ENCODE data around the gene MINPP1. TPM values are rescaled to one million over a fixed set of nuclear protein-coding genes. Genes with fewer than 3 reads are reported as not detected.

Gene MINPP1
- total RNA-seq, 1 experiment from 2014 or later: 37.0 TPM

- BruUV-seq (replicated peaks): no TSS peak
- H3K27ac ChIP-seq (ENCODE audit: low read length): no peak overlapping the region
Measured at GRCh38 chr10:87541114-87541513, 36.4 kb downstream of the MINPP1 start.

GRCh38 chr10:87544721-87545120, 40.0 kb downstream of the MINPP1 start:
- Histone ChIP-seq H3K4me3 (ENCODE audit: low read depth in 2 of 2, low read length in 2 of 2) (no peak overlapping the region), H3K4me1 (ENCODE audit: control insufficient read depth, insufficient read depth, low read length) (no peaks in the 10 kb centered on the region), H3K27ac (ENCODE audit: low read length) (no peak overlapping the region), H3K9me3 (ENCODE audit: control insufficient read depth, insufficient read depth, low read depth, low read length) (no peaks in the 10 kb centered on the region), H3K27me3 (ENCODE audit: control insufficient read depth, insufficient read depth, low read length) (no peaks in the 10 kb centered on the region), H3K36me3 (ENCODE audit: control insufficient read depth, insufficient read depth, low read length) (no peaks in the 10 kb centered on the region)
- no peak for DNase-seq (ENCODE audit: low read depth, low spot score)
- ChIA-PET CTCF (no interaction called here), POLR2A (no interaction called here)
- no peak for TF ChIP-seq TCF7L2 (IDR thresholded peaks at IDR 0.05; ENCODE audit: low read depth, low read length)
- TF ChIP-seq REST (IDR thresholded peaks at IDR 0.05; ENCODE audit: insufficient read depth in 1 of 2, low read depth in 2 of 2, low read length in 1 of 2): no peak
- in situ Hi-C loops (cut with HindIII; ENCODE audit: low pct_unique_long_range_greater_than_20kb, low sequenced_read_pairs) (no loop called here), intact Hi-C loops (cut with micrococcal nuclease; ENCODE audit: unreplicated experiment) (no loop called here)
- BruUV-seq (replicated peaks): no TSS peak
- ATAC-seq: no peak

More at GRCh38 chr10:87541114-87541513, 36.4 kb downstream of the MINPP1 start:
- DNase-seq (ENCODE audit: low read depth, low spot score) (peak; percentile 8), ATAC-seq (no peak)
- Histone ChIP-seq H3K36me3 (ENCODE audit: control insufficient read depth, insufficient read depth, low read length) (no peaks in the 10 kb centered on the region), H3K9me3 (ENCODE audit: control insufficient read depth, insufficient read depth, low read depth, low read length) (no peaks in the 10 kb centered on the region), H3K4me3 (ENCODE audit: low read depth in 2 of 2, low read length in 2 of 2) (no peak overlapping the region), H3K27me3 (ENCODE audit: control insufficient read depth, insufficient read depth, low read length) (no peaks in the 10 kb centered on the region), H3K4me1 (ENCODE audit: control insufficient read depth, insufficient read depth, low read length) (no peaks in the 10 kb centered on the region)
- POLR2A ChIA-PET: interaction anchor here (0.6 kb wide), 1 partner anchor 40 kb away, joined by 3 read pairs; no protein-coding TSS in a partner anchor
- intact Hi-C loops (cut with micrococcal nuclease; ENCODE audit: unreplicated experiment): no loop called here
- TF ChIP-seq POLR2AphosphoS5 (IDR thresholded peaks at IDR 0.05; ENCODE audit: low read depth, low read length) (no peak), CTCF (IDR thresholded peaks at IDR 0.05) (no peak), TCF7L2 (IDR thresholded peaks at IDR 0.05; ENCODE audit: low read depth, low read length) (no peak), REST (IDR thresholded peaks at IDR 0.05; ENCODE audit: insufficient read depth in 1 of 2, low read depth in 2 of 2, low read length in 1 of 2) (no peak), SIN3A (IDR thresholded peaks at IDR 0.05; ENCODE audit: borderline replicate concordance, insufficient read depth, low read depth, low read length) (no peak)
- CTCF ChIA-PET: no interaction called here
- in situ Hi-C loops (cut with HindIII; ENCODE audit: low pct_unique_long_range_greater_than_20kb, low sequenced_read_pairs): no loop called here
